Retinal pigment epithelial cell (primary cell): ENCODE results near the gene BCL11B.

Source experiments
- DNase-seq: peaks from one replicate; pipeline ENCODE4 v3.0.0-alpha.2; 2010; ENCODE audit warnings: low read depth
- H3K4me3 ChIP-seq: 2 replicates; pipeline ENCODE4 v1.5.1; 2011; ENCODE audit warnings: mild to moderate bottlenecking, low read length, control low read depth, moderate library complexity
- TF ChIP-seq, protein P1 (sequence below): conservative IDR thresholded peaks from 2 replicates; pipeline ENCODE4 v1.5.1; 2011; ENCODE audit warnings: low read depth, low read length, control low read depth, inconsistent platforms

BCL11B gene

DNA sequence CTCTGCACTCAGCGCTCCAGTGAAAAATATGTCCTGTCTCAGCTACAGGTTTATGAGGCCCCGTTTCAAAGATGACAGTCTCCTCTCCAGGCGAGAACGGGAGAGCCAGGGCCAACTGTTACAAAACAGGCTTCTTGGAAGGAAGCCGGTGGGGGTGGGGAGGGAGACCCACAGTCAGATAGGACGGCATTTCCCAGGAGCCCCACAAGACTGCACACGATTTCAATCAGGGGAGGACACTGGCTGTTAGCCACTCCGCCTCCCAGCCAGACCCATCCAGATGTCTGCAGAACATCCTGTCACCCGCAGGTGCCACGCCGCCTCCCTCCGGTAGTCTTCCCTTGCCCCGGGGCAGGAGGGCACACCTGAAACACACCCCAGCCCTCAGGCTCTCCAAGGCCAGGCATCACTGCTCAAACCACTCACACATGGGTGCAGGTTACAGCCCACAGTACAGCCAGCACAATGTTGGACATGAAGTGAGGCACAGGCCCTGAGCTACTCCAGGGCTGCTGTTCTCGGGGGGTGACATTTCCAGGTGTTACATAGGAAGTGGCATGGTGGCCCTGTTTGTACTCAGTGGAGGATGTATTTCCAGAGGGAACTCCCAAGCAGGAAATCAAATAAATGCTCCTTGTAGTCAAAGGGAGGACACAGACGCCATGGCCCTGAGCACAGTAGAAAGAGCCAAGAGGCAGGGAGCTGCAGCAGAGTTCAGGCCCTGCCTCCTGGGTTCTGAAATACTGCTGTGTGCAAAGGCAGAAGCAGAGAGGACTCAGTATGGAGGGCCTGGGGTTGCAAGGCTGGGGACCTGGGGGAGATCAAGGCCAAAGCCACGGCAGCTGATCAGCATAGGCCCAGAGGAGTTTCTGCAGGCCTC is 138.1 kb downstream of the BCL11B start:
- no peak overlapping the region for H3K4me3 ChIP-seq
- TF ChIP-seq, protein P1, sequence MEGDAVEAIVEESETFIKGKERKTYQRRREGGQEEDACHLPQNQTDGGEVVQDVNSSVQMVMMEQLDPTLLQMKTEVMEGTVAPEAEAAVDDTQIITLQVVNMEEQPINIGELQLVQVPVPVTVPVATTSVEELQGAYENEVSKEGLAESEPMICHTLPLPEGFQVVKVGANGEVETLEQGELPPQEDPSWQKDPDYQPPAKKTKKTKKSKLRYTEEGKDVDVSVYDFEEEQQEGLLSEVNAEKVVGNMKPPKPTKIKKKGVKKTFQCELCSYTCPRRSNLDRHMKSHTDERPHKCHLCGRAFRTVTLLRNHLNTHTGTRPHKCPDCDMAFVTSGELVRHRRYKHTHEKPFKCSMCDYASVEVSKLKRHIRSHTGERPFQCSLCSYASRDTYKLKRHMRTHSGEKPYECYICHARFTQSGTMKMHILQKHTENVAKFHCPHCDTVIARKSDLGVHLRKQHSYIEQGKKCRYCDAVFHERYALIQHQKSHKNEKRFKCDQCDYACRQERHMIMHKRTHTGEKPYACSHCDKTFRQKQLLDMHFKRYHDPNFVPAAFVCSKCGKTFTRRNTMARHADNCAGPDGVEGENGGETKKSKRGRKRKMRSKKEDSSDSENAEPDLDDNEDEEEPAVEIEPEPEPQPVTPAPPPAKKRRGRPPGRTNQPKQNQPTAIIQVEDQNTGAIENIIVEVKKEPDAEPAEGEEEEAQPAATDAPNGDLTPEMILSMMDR: no peak
- no peak for DNase-seq

DNA sequence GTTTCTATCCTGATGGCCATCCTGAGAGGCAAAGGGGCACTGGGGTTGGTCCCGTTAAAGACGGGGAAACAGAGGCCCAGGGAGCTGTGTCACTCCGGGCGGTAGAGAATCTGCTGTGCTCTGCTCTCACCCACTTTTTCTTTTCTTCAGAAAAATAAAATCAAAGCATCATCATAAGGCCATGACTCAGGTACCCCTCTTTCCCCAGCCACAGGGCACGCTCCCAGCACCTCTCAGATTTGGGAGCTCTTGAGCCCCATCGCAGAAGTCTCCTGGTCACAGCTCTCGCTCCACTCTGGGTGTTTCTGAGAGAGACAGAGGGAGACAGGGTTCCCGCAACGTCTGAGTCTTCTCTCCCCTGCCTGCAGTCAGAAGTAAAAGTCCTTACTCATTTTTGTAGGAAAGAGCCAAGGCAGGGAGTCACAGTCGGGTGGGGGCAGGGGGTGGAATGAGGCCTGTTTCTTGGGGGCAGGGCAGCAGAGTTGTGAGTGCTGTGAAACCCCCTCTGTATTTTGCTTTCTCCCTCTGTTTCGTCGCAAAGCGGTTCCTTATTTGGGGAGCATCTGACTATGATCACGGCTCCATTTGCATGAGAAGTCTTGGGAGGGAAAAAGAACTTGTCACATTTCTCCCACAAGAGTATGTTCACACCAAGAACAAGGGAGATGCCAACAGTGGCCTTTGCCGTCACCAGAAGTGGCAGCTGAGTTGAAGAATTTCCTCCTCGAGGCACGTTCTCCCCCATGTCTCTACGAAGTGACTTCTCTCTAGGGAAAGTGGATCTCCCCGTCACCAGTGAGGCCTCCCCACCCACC is 139.0 kb downstream of the BCL11B start:
- TF ChIP-seq, protein P1: no peak

DNA sequence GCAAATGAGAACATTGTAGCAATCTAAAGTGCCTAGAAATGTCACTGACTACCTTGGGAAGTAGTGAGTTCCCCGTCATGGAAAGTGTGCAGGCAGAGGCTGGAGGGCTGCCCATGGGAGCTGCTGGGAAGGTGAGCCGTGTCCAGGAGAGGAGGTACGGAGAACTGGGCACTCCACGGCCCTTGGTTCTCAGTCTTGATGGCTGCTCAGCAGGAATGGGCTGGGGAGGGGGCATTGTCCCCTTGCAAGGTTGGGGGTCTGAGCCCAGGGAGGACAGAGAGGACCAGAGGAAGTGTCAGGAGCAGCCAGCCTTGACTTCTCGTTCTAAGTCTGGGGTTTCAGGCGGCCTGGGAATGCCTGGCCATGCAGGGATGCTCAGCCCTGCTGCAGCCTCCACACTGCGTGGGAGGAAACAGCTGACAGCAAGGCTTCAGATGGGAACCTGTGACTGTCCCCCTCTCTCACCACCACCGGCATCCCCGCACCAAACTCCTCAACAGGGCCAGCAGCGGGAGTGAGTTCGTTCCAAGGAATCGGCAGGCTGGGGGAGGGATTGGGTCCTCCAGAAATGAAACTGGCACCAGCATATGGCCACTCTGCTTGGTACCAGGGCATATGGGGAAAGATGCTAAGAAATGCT is 140.2 kb downstream of the BCL11B start:
- TF ChIP-seq, protein P1: no peak
- H3K4me3 ChIP-seq: no peak overlapping the region
- no peak for DNase-seq

More for the DNA sequence above, 139.0 kb downstream of the BCL11B start:
- no peak overlapping the region for H3K4me3 ChIP-seq
- DNase-seq: no peak

DNA sequence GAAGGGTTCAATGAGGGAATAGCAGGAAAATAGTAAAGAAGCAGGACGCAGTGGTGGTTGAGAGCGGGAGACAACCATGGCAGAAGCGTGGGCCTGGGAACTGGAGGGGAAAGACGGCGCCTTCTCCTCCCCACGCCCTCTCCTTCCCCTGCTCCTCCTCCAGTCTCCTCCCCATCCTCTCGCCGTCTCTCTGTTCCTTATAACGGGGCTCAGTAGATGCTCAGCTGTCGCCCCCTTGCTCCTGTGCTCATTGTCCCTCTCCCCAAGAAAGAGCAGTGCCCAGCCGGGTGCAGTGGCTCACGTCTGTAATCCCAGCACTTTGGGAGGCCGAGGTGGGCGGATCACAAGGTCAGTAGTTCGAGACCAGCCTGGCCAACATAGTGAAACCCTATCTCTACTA is 142.0 kb downstream of the BCL11B start:
- no peak overlapping the region for H3K4me3 ChIP-seq
- no peak for DNase-seq
- TF ChIP-seq, protein P1: no peak

DNA sequence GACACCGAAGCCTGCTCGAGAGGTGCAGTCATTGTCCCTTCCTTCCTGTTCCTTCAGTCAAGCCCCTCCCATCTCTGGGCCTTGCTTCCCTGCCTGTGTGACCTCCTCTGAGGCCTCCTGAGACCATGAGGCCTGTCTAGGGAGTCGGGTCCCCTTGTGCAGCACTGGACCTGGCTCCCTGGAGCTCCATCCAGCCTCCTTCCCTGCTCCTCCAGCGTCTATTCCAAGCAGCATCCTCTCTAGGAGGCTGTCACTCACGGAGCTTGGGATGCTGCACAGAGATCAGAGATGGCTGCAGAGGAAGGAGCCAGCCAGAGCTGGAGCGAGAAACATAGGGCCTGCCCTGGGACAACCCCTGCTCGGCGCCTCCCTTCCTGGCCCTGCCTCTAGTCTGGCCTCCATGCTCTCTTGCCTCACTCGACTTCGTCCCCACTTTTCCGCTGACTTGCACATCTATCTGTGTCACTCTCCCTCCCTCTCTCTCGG is 142.7 kb downstream of the BCL11B start:
- TF ChIP-seq, protein P1: no peak
- DNase-seq: no peak
- H3K4me3 ChIP-seq: no peak overlapping the region

DNA sequence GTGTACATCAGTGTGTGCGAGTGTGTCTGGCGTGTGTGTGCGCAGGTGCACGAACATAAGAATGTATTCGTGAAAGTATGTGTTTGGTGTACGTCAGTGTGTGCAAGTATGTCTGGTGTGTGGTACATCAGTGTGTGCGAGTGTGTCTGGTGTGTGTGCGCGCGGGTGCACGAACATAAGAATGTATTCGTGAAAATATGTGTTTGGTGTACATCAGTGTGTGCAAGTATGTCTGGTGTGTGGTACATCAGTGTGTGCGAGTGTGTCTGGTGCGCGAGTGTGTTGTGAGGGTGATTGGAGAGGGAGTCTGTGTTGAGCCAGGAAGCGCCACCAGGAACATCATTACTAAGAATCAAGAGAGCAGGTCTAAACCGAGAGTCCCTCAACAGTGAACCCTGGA is 143.8 kb downstream of the BCL11B start:
- DNase-seq: no peak
- H3K4me3 ChIP-seq: no peak overlapping the region
- TF ChIP-seq, protein P1: no peak
